NCI-H2029 treated with DMSO at 0.1 percent for 48 hours (cell line): ENCODE results near the gene CENPL.
"Not testable (repeated sequence)": the region's sequence is repeated elsewhere in the genome, so short reads cannot be mapped to it uniquely, and the experiment has no call there.

ENCODE experiments used
- DNase-seq: peaks from one replicate; lab custom pipeline; 2025; lab: John Stamatoyannopoulos, UW

CENPL gene

DNA sequence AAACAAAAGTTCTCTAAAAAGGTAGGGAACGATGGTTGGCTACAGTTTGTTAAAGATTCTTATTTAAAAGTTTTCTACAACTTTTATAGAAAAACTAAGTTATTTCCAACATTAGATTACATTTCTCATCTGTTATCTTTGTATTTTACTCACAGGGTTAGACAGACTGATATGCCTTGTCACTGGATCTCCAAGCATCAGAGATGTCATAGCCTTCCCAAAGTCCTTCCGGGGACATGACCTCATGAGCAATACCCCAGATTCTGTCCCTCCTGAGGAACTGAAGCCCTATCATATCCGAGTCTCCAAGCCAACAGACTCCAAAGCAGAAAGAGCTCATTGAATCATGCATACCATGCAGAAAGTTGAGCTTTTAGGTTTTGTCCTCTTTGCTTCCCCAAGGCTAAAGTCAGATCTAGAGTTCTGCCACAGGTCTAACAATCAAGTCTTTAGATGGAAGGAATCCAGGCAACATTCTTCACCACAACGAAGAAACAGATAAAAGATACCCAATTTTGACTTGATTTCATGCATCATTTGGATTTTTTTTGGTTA is 32.8 kb upstream of the CENPL start:
- no peak for DNase-seq

DNA sequence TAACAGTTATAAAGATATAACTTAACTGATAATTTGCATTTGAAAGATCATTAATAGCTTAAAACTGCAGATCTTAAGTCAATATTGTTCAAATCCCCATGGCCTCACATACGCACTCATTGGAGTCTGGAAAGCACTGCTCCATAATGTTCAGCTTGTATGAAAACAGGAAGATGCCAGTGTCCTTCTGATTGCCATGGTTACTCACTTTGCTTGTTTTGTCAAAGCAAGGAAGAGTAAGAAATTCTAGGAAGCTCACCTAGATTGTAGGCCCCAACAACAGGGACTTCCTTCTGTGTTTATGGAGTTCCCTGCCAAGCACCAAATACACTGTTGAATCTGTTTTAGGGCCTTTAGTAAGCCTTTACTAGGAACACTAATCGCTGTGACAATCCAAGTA is 32.2 kb upstream of the CENPL start:
- no peak for DNase-seq

DNA sequence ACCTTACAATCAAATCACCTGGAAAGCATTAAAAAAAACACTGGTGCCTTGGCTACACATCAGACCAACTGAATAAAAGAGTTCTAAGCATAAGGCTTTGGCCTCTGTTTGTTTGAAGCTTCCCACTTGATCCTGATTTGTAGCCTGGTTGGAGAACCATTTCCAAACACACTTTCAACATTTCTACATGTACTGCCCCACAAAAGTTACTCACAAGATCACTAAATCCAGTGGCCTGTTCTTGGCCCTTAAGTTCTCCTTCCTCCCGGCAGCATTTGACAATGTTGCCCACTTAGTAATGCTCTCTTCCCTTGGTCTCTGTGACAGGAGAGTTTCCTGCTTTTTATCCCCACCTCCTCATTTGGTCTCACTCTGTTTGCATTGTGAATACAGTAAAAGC is 31.3 kb upstream of the CENPL start:
- DNase-seq = no peak

DNA sequence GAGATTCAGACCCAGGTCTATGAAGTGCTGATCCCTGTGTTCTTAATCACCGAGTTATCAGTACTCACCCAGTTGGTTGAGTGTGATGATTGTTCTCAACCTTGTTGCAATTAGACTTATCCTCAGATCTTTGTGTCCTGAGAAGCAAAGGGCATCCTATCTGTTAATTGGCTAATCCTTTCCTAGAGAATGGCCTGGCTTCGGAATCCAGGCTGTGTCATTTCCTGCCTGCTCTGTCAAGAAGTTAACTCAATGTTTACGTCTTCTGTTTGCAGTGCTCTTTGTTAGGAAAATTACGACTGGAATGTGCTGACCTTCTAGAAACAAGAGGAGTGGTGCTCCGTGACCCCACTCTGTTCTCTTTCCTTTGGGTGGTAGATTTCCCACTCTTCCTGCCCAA is 28.4 kb upstream of the CENPL start:
- DNase-seq = no peak

DNA sequence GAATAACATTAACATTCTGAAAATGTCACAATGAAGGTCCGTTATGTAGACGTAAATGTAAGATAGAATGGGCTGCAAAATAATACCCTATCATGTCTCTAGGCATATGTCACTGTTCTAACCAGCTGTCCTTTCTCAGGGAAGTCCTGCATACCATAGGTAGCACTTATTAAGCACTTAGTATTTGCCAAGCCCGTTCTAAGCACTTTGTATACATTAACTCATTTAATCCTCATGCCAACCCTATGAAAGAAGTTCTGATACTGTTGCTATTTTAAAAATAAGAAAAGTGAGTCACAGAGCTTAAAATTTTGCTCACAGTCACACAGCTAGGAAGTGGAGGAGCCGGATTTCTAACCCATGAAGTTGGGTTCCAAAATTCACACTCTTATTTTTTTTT is 27.4 kb upstream of the CENPL start:
- DNase-seq = no peak

DNA sequence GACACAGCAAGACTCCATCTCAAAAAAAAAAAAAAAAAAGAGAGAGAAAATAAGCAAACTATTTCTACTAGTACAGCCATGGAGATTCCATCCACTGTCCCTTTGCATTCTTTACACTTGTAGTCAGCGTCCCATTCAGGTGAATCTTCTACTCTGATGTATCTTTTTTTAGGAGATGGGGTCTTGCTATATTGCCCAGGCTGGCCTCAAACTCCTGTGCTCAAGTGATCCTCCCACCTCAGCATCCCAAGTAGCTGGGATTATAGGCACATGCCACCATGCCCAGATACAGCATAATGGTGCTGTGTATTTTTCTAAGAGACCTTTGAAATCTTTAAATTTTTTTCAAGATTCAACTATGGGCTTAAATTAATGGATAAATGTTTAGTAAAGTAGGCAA is 8.1 kb upstream of the CENPL start:
- no peak for DNase-seq

DNA sequence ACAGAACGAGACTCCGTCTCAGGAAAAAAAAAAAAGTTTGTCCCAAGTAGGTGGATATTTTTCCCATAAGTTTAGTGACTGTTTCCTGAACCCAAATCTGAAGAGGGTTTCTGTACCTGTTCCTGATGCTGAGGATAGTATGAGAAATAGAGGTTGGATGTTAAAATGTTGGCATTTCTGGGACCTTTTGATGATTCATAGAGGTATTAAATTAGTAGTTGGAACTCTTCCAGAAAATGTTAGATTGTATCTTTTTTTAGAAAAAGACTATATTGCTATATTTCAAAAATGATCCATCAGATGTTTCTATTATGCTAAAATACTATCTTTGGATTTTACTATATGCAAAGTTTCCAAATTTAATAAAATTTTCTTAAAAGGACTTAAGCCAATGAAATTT is 2.9 kb upstream of the CENPL start:
- no peak for DNase-seq

DNA sequence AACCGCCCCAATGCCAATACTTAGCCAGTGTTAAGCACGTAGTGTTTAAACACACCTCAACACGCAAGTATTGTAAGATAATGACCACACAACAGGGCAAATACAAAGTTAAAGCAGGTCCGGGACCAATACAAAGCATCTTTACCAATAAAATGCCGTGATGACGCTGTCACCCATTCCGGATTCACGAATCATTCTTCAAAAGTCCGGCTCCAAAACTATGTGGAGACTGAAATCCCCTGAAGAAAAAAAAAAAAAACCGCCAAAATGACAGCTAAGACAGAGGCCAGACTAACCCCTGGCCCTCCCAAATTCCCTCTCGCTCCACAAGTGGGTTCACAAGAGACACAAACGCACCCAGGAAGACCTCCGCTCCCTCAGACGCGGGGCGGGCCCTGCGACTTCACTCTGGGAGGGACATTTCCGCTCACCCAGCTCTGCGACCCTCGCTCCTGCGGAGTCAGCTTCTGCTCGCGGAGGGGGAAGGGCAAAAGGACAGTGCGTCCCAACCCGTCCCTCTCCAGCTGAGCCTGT is 835 bp downstream of the CENPL start:
- no peak for DNase-seq

DNA sequence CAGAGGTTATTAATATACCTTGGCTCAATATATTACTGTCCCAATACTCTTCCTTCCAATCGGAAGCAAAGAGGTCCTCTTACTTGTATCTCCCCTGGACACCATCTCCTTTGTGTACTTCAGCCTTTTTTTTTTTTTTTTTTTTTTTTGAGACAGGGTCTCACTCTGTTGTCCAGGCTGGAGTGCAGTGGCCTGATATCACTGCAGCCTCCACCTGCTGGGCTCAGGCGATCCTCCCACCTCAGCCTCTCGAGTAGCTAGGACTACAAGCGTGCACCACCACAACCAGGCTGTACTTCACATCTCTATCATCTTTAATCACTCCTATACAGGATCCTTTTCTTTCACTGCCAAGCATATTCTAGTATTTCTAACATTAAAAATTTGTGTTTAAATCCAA is 3.0 kb downstream of the CENPL start:
- no peak for DNase-seq

DNA sequence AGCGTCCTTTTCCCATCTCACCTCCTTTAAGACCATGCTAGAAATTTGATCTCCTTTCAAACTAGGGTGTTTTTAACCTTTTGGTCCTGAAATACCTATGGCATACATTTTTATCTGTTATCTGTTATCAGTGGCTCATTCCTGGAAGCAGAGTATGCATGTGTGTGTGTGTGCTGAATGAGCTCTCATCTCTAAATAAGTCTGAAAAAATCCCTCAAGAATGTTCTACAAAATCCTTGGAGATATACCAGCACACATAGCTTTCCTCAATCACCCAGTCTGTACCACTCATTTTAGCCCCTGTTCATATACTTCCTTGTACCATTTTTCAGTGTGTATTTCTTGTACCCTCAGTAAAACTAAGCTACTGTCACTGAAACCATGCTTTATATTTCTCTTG is 6.2 kb downstream of the CENPL start:
- DNase-seq = no peak

DNA sequence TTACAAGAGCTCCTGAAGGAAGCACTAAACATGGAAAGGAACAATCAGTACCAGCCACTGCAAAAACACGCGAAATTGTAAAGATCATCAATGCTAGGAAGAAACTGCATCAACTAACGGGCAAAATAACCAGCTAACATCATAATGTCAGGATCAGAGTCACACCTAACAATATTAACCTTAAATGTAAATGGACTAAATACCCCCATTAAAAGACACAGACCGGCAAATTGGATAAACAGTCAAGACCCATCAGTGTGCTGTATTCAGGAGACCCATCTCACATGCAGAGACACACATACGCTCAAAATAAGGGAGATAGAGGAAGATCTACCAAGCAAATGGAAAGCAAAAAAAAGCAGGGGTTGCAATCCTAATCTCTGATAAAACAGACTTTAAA is 11.0 kb downstream of the CENPL start:
- not testable (repeated sequence) for DNase-seq

DNA sequence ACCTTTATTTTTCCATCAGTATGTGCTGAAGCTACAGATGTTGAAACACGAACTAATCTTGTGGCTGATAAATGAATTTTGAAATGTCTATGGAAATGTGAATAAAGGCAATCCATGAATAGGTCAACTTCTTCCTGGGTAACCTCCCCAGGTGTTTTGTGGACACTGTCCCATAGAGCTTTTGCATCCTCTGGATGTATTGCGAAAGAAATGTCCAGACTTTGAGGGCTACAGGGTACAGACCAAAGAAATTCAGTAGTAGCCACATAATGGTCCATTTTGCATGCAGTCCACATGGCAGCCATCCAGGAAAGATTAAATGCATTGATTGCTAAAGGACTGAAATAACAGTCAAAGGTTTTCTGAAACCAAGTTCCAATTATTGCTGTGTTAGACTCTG is 21.7 kb downstream of the CENPL start:
- DNase-seq = no peak

DNA sequence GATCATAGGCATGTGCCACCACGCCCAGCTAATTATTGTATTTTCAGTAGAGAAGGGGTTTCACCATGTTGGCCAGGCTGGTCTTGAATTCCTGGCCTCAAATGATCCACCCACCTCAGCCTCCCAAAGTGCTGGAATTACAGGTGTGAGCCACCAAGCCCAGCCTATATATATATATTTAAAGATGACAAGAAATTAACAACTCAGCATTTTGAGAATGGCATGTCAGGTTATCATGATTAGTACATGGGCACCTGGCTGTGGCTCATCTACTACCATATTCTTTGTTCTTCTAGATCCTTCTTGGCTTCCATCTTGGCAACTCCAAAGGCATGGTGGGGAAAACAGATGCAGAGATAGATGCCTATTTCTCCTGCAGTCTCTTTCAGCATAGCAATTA is 24.7 kb downstream of the CENPL start:
- not testable (repeated sequence) for DNase-seq

DNA sequence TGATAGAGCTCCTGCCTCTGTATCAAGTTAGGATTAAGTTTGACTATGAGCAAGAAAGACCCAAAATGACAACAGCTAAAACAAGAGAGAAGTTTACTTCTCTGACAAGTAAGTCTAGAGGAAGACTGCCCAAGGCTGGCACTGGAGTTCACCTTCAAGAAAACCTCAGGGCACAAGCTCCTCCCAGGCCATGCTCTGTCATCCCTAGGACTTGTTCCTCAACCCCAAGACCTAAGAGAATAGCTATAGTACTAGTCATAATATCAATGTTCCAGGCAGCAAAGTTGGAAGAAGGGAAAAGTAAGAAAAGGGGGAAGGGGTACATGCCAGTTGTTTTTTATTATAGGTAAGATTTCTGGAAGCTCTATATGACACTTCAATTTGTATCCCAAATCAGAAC is 26.6 kb downstream of the CENPL start:
- no peak for DNase-seq

DNA sequence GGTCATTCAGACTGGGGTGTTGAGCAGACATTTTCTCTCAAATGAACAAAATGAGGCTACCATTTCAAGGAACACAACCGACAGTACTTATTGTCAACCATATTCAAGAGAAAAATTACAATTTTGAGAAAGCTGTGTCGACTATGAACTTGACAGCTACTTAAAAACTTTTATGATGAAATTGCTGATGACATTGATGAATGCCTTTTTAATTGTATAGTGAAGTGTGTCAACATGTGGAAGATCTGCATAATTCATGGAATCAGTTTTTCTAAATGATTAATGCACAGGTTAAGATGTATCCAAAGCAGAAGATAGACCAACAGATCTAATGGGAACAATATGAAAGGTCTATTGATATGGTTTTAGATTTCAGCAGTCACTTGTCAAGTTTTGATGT is 34.8 kb downstream of the CENPL start:
- no peak for DNase-seq

DNA sequence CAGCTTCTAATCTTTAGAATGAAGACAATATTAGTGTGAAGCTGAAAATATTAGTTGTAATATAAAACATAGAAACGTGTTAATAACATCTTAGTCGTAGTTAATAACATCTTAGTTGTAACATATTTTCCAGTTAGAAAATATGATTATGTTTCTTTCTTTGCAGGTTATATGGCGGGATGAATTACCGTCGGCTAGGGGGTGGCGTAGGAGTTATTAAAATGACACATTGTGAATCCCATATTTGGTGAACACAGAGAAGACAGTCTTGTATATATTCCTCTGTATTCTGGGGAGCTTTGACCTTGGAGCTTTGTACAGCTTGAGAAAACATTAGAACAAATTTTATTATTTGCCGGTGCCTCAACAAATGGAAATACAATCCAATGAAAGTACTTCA is 39.7 kb downstream of the CENPL start:
- DNase-seq = no peak

DNA sequence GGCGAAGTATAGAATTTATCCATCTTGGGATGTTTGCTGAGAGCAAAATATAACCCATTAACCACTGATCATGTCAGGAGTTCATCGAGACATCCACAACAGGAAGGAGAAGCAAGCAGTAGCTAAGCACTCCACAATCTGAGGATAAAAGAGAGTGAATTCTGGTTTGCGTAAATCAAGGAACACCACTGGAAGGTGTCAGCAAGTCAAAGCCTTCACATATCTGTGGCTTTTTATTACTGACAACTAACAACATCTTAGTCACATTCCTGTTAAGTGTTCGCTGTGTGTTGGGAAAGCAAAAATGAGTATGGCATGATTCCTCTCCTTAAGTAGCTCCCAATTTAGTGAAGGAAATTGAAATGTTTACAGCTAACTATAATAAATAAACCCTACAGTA is 44.7 kb downstream of the CENPL start:
- no peak for DNase-seq

DNA sequence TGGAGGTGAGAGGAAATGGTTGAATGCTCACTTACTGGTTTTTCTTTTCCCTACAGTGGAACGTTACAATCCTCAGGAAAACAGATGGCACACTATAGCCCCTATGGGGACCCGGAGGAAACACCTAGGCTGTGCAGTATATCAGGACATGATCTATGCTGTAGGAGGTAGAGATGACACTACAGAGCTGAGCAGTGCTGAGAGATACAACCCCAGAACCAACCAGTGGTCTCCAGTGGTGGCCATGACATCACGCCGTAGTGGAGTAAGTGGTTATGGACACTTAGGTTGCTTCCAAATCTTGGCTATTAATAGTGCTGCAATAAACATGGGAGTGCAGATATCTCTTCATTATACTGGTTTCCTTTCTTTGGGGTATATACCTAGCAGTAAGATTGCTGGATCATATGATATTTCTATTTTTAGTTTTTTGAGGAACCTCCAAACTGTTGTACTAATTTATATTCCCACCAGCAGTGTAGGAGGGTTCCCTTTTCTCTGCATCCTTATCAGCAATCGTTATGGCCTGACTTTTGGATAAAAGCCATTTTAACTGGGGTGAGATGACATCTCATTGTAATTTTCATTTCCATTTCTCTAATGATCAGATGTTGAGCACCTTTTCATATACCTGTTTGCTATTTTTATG is 49.0 kb downstream of the CENPL start:
- DNase-seq = no peak

DNA sequence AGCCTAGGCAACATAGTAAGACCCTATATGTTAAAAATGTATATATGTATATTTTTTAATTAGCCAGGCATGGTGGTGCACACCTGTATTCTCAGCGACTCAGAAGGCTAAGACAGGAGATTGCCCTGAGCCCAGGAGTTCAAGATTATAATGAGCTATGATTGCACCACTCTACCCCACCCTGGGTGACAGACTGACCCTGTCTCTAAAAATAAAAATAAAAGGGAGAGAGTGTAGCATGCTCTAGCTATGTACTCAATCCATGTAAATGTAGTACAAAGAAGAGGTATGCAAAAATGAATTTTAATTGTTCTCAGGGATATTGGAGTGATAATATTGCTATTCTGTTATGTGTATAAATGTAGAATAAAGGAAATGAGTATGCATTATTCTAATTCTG is 53.1 kb downstream of the CENPL start:
- no peak for DNase-seq

DNA sequence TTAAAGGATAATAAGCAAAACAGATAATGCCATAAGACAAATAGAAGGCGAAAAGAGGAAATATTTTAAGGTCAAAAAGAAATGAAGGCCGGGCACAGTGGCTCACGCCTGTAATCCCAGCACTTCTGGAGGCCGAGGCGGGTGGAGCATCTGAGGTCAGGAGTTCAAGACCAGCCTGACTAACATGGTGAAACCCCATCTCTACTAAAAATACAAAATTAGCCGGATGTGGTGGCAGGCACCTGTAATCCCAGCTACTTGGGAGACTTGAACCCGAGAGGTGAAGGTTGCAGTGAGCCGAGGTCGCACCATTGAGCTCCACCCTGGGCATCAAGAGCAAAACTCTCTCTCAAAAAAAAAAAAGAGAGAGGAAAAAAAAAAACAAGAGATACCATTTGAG is 54.4 kb downstream of the CENPL start:
- DNase-seq = not testable (repeated sequence)

DNA sequence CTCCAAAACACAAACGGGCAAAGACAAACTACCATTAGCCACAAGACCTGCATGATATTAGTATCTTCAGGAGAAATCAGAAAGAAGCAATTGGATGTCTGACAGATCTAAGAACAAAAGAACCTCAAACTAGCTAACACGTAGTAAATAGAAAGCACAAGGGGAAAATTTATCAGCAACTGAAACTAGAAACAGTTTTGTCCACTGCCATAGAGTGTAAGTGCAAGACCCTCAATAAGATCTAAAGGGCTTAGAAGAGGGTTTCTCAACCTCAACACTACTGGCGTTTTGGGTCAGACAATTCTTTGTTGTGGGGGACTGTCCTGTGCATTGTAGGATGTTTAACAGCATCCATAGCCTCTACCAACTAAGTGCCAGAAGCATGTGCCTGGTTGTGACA is 55.9 kb downstream of the CENPL start:
- no peak for DNase-seq

DNA sequence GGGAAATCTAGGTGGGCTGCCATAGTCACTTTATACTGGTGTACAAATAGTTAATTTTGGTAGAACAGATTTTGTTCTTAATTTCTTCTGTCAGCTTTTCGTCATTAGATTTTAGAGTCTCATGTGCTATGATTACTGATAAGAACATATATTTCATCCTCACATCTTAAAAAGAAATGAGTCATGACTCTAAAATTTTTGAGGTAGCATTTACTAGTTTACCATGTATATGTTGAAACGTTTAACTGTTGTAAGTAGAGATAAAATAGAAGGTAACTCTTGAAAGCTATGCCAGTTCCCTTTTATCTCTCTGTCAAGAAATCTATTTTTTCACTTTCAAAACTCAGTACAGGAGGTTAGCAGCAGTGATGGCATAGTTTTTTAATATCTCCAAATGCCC is 56.5 kb downstream of the CENPL start:
- no peak for DNase-seq

DNA sequence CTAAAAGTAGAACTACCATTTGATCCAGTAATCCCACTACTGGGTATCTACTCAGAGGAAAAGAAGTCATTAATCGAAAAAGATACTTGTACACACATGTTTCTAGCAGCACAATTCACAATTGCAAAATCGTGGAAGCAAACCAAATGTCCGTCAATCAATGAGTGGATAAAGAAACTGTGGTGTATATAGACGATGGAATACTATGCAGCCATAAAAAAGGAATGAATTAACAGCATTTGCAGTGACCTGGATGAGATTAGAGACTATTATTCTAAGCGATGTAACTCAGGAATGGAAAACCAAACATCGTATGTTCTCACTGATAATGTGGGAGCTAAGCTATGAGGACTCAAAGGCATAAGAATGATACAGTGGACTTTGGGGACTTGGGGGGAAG is 60.4 kb downstream of the CENPL start:
- DNase-seq = not testable (repeated sequence)

DNA sequence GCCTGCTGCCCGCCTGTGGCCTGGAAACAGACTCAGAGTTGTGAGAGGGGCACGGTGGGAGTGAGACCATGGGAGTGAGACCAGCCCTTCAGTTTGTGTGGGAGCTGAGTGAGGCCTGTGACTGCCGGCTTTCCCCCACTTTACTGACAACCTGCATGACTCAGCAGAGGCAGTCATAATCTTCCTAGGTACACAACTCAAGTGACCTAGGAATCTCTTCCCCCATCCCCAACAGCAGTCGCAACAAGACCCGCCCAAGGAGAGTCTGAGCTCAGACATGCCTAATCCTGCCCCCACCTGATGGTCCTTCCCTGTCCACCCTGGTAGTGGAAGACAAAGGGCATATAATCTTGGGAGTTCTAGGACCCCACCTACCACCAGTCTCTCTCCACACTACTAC is 65.7 kb downstream of the CENPL start:
- no peak for DNase-seq
